Measurements from ENCODE around the gene CSNK1G3.

Gene CSNK1G3

DNA sequence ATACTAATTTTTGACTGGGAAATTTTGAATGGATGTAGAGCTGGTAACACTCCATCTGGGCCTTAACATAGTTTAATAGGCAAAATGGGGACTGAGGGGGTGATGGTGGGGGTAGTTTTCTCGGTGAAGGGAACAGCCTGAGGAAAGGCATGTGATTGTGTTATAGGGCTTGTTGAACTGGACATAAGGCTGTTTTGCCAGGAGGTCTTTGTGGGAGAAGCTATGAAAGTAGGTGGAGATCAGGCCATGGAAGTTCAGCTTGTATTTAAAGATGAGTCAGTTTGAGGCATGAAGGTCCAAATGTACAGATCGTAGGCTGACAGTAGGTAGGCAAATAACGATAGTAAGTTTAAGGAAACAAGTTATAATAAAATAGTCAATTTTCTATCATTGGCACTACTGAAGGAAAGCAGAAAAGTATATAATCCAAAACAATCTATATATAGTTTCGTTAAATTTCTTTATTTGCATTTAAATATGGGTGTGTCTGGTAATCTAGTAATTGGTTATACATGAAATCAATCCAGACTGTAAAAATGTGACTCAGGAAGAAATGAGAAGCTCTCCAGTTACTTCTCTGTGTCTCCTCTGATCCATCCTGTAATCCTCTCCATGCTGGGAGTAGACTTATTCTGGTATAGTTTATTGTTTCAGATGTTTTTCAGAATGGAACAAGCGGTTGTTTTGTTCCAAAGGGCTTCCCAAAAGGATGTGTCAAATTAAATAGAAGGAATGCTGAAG is 2.8 kb downstream of the CSNK1G3 start:
- no peak for DNase-seq

DNA sequence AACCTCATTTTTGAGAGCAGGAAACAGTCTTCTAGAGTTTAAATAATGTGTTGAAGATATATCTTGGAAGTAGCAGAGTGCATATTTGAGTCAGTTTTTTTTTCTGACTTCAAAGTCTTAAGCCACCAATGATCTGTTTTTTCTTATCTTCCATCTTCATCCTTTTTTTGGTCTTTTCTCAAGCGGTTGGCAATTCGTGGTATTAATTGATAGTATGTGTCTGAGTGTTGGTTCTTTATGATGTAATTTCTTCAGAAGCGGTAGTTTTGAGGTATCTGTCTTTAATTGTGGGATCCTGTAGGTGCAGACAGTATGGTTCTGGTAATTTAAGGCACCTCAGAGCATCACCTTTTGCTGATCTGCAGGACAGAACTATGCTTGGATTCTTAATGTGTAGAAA is 3.9 kb downstream of the CSNK1G3 start:
- no peak for DNase-seq

DNA sequence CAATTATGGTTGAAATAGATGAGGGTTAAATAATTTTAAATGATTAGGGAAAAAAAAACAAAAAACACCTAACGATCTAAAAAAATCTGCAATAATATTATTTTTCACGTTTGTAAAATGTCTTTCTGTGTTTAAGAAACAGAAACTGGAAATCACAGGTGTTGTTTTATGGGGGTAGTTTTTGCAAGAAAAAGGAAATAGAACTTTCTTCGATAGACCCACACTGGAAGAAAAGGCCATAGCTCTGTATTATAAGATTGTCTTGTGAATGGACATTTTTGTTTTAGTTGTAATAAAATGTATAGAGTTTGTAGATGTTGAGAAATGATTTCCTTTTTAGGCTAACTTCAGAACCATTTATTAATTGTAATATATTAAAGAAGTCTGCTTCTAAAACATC is 5.5 kb downstream of the CSNK1G3 start:
- no peak for DNase-seq

DNA sequence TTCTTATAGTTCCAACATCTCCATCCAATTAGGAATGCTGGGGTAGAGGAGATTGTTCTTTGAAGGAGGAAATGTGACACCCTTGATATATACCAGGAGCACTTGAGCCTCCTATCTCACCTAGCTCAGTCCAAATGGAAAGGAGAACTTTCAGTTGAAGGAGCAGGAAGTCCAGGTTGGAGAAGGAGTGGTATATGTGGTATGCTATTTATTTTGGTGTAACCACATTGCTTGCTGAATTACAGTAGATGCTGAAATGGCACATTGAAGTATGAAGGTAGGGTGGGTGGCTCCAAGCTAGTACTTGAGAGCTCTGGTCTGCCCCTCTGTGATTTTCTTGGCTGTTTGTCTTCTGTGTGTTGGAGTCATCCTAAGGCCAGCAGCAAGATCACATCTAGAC is 6.1 kb downstream of the CSNK1G3 start:
- no peak for DNase-seq

DNA sequence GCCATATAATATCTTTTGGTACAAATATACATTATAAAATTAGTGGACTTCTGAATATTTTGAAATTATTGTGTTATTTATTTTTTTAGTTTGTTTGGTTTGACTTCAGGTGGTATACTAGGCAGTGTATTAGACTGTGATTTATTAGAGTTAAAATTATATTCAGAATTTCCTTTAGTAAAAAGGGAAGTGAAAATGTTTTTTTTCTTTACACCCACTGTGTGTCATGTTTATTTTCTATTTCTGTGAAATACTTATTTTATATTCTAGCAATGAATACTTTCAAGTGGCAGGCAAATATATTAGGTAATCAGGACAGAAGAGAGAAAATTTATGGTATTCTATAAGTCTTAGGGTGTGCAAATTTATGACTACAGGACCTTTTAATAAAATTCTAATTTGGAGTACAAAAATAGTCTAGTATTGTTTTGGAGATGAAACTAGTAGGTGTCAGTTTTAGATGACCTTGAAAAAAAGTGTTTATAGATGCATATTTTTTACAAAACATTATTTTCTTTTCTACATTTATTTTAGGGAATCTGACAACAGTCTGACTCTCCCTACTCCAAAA is 8.8 kb downstream of the CSNK1G3 start:
- DNase-seq, result no peak

DNA sequence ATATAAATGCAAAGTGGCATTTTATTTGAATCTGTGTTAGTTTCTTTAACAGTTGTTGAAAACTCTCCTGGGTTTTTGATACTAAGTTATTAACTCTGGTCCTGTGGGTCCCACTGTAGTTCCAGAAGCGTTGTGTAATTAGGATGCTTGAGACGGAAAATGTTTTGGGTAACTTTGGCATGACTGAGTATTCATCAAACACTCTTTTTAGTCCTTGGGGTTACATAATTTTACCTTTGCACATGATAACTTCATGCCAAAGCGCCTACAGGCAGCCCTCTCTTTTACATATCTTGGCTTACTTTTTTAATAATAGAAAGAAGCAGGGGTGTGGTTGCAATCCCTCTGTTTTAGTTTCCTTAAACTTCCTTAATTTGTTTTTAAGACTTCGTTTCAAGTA is 12.2 kb downstream of the CSNK1G3 start:
- no peak for DNase-seq

DNA sequence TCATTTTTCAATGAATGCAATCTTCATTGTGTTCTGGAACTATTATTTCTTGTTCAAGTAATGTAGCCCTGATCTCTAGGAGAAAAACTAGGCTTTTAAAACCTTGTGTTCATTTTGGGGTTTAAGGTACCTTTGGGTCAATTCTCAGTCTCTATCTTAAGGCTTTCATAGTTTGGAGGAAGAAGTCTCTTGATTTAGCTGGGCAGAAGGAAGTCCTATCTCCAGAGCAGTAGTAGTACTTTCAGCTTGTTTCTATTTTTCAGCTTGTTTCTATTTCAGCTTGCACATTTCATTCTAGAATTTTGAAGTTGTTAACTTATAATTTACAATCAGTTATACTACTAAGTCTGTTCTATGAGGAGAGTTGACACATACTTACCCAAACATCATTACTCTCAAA is 15.2 kb downstream of the CSNK1G3 start:
- no peak for DNase-seq

DNA sequence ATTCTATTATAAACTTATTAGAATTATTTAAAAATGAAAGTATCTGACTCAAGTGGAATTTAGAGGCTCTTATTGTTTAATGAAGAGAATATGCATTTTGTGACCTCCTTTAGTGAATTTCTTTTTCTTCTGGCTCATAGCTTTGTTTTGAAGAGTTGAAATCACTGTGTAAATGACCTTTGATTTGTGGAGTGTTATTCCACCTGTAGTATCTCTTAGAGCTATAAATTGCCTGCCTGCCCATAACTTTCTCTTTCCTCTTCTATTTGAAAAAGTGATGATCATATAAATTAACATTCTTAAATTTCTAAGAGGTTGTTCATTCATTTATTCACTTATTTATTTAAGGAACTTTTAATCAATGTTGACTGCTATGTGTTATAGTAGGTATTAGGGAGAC is 16.1 kb downstream of the CSNK1G3 start:
- no peak for DNase-seq

DNA sequence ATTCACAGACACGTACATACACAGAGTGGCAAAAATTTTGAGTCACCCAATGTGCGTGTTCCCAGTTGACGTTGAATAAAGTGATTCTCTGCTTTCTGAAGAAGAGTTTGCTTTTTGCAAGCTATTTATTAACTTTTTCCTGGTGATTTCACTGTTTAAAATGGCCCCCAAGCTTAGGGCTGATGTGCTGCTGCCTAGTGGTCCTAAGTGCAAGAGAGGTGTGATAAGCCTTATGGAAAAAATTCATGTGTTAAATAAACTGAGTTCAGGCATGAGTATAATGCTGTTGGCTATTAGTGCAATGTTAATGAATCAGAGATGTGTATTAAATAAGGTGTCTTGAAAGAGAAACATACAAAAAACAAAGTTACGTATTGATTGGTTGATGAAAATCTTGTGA is 16.9 kb downstream of the CSNK1G3 start:
- DNase-seq, result no peak

DNA sequence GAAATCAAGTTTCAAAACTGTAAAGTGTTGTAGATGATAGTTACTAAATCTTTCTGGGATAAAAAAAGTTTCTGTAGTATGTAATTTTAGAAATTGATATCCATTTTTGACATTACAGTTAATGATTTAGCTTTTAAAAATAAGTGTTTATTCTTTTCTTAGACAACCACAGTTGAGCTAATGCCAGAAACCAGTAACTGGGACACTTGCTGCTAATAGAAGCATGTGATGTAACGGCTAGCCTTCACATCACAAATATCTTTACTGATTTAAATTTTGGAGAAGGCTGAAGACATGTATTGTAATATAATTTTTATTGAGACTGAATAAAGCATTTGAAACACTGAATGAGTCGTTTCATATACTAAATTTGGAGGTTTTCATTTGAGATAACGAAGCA is 18.8 kb downstream of the CSNK1G3 start:
- no peak for DNase-seq

DNA sequence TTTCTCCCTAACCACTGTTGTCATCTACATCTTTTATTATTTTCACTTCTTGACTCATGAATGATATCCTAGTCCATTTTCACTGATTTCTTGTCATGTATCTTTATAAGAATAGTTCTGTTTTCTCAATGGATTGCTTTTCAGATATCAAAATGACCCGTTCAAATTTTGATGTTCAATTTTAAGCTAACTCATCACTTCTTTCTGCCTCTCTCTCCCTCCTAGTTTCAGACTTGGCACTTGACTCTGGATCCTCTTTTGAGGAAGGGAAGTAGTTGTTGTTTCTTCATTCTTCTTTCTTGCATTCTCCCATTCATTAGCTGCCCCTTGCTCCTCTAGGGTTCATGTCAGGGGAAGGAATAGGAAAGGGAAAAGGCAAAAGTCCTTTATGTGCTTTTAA is 23.7 kb downstream of the CSNK1G3 start:
- DNase-seq, result no peak

DNA sequence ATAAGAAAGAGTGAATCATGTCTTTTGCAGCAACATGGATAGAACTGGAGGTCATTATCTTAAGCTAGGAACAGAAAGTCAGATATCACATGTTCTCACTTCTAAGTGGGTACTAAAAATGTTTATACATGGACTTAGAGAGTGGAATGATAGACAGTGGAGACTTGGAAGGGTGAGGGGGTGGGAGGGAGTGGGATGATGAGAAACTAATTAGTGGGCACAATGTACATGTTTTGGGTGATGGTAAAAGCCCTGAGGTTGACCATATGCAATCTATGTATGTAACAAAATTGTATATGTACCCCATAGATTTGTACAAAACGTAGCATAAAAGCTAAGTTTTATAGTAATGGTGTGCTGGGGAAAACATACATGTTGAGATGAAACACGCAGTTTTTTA is 25.3 kb downstream of the CSNK1G3 start:
- no peak for DNase-seq

DNA sequence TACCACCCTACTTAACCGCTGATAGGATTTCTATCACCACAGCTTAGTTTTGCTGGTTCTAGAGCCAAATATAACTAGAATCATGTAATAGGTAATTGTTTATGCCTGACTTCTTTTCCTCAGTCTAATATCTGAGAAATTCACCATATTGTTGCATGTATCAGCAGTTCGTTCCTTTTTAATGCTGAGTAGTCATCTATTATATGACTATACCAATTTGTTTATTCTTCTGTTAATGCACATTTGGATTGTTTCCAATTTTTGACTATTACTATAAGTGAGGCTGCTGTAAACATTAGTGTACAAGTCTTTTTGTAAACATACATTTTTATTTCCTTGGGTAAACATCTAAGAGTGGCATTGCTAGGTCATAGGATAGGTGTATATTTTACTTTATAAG is 25.9 kb downstream of the CSNK1G3 start:
- DNase-seq, result no peak

DNA sequence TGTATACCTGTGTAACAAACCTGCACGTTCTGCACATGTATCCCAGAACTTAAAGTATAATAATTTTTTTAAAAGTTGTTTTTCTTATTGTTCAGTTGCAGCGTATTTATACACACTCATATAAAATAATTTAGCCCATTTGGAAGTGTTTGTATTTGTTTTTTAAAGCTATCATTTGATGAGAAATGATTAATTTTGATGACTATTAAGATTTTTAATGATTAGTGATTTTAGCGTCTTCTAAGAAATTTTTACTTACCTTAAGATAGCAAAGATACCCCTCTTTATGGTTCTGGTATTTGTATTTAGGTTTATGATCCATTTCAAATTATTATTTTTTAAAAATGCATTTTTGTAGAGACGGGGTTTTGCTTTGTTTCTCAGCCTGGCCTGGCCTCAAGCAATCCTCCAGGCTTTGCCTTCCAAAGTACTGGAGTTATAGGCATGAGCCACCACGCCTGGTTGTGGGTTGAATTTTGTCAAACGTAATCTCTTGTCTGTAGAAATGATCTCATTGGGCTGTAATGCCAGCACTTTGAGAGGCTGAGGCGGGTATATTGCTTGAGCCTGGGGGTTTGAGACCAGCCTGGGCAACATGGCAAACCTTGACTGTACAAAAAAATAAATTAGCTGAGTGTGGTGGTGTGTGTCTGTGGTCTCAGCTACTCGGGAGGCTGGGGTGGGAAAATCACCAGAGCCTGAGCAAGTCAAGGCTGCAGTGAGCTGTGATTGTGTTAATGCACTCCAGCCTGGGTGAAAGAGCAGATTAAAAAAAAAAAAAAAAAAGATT is 26.9 kb downstream of the CSNK1G3 start:
- DNase-seq, result no peak

DNA sequence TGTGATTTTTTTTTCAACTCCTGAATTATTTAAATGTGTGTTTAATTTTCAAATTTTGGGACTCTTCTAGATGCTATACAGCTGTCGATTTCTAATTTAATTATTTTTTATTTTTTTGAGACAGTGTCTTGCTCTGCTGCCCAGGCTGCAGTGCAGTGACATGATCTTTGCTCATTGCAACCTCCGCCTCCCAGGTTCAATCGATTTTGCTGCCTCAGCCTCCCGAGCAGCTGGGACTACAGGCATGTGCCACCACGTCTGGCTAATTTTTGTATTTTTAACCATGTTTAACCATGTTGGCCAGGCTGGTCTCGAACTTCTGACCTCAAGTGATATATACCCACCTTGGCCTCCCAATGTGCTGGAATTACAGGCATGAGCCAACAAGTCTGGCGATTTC is 28.6 kb downstream of the CSNK1G3 start:
- no peak for DNase-seq

DNA sequence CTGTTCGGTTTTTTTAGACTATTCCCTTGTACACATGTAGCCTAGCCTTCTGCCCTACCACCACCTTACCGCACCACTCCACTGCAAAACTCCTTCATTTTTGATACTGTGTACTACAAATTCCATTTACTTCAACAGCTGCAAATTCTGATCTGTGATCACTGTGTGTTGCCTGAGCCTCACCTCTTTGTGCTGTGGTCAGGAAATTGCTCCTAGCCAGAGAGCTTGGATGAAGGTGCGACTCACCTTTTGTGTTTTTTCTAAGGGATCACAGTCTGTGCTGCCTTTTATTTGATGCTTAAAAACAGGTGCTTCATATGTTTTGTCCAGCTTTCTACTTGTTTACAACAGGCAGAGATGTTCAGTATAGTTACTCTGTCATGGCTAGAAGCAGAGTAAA is 31.5 kb downstream of the CSNK1G3 start:
- DNase-seq, result no peak

DNA sequence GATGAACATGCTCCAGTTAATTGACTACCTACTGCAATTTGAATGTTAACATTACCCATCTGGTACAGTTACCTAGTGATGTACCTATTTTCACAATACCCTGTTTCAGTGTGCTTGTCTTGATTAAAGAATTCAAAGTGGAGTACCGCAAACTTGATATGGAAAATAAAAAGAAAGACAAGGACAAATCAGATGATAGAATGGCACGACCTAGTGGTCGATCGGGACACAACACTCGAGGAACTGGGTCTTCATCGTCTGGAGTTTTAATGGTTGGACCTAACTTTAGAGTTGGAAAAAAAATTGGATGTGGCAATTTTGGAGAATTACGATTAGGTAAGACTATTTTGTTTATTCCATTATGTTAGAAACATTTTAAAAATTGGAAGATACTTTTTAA is 33.5 kb downstream of the CSNK1G3 start:
- peak; percentile 0 for DNase-seq

DNA sequence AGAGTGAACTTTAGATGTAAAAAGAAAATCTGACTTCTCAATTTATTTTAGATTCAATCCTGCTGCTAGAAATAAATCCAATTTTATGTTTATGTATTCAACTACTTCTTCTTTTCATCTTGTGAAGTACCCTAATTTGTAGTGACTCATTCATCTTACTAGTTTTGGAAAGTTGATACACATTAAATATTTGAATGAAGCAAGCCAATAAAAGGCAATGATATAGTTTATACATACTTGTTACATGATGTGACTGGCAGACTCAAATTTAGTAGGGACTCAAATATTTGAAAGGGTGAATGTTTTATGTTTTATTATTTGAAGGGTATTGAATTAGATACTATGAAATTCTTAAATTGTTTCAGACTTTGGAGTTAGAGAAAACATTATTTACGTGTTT is 34.7 kb downstream of the CSNK1G3 start:
- DNase-seq, result no peak

DNA sequence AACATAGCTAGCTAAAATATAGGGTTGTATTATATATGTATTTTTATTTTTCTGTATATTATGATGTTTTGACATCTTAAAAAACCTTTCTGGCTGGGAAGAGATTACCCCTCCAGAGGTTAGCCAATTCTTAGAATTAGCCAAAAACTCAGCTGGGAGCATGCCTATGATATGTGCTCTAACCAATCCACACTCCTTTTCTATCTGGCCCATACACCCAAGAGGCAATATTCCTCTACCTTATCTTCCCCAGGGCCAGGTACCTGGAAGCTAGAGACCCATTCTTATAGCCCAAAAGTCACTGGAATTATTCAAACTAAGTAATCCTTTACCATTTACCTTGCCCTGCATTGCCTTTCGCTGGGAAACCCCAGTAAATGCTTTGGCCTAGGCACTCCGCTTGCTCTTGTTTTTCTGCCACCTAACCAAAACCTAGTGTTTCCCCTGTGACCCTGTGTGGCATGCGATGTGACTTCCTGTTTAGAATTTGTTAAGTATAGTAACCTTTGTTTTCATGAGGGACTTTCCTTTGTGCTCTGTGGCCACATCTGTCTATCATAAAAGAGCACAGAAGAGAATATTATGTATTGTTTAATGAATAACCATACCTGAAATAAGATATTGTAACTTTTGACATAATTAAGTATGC is 37.4 kb downstream of the CSNK1G3 start:
- no peak for DNase-seq

DNA sequence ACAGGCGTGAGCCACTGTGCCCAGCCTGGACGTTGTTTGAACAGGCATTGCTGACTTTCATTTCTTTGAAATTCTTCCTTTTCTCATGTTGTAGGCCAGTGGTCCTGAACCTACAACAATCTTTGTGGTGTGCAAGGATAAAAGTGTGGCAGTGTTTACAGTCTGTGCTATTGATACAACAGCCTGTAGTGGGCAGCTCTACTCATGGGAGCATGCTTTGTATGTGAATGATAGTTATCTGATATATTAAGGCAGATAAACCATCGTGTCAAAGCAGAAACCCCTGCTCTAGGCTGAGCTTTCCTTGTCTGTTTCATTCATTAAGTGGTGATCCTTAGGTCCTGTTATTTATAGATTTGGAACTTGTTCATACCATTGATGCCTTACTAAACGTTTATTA is 42.6 kb downstream of the CSNK1G3 start:
- DNase-seq, result no peak

DNA sequence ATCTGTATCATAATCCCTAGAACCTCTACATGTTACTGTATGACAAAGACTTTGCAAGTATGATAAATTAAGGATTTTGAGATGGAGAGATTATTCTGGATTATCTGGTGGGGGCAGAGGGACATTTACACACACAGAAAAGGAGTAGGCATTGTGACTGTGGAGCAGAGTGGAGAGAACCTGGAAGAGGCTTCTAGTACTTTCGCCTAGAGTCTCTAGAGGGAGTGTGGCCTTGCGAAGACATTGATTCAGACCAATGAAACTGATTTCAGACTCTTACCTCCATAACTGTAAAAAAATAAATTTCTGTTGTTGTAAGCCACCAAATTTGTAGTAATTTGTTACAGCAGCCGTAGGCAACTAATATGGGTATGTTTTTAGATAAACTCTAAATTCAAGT is 45.9 kb downstream of the CSNK1G3 start:
- no peak for DNase-seq

DNA sequence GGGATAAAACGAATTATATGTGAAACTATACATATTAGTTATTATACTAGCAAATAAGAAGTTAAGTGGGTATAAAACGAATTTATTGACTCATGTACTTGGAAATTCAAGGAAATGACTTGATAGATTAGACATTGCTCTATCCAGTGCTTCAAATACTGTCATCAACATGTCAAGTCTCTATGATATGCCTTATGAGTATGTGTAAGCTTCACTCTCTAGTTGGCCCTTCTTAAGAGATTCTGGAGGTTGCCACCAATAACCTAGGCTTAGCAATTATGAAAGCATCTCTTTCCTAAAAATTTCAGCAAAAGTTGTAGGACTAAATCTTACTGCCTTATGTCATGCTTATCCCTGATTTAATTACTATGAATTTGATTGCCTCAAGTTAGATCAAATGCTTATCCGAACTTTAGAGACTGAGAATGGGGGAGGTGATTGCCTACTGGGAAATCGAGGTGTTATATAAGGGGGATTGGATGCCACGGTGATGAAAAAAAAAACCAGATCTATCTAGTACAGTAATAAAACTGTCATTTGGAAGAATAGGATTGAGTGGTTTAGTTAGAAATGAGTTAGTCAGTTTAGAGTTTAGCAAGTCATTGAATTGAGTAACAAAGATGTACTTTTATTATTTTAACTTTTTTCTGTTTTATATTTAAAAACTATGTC is 46.9 kb downstream of the CSNK1G3 start:
- DNase-seq, result no peak

DNA sequence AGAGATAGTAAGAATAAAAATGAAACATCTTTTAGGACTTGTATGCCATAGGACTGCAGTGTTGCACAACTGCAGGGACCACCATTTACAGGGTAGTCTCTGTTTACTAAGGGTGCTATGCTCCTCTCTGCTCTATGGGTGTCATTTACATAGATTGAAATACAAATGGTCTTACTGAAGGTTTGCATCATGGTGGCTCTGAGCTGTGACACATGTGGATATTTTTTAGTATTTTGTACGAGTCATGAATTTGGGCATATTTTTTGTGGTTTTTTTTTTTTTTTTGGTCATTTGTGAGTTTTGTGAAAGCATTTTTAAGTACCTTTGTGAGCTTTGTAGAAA is 47.4 kb downstream of the CSNK1G3 start:
- no peak for DNase-seq

All from NCI-H1048 (cell line).